BE2C (cell line): ENCODE data around the gene PKIB.
"Not testable (repeated sequence)": the region's sequence is repeated elsewhere in the genome, so short reads cannot be mapped to it uniquely, and the experiment has no call there.

Source experiments
- DNase-seq: peaks from one replicate; pipeline ENCODE4 v3.0.0-alpha.2; 2020
- H3K27me3 ChIP-seq: fragments of 250-450 bp; sonication (Bioruptor Pico); 2 replicates; pipeline ENCODE4 v1.5.1; 2020; ENCODE audit warnings: mild to moderate bottlenecking
- H3K36me3 ChIP-seq: fragments of 250-450 bp; sonication (Bioruptor Pico); 2 replicates; pipeline ENCODE4 v1.5.1; 2020; ENCODE audit warnings: mild to moderate bottlenecking
- H3K4me1 ChIP-seq: fragments of 250-450 bp; sonication (Bioruptor Pico); 2 replicates; pipeline ENCODE4 v1.5.1; 2020
- H3K4me3 ChIP-seq: 2 replicates; pipeline ENCODE4 v1.5.1; 2011; ENCODE audit warnings: low read depth, low read length
- H3K9me3 ChIP-seq: fragments of 250-450 bp; sonication (Bioruptor Pico); 2 replicates; pipeline ENCODE4 v1.5.1; 2020
- TF ChIP-seq, protein P1 (sequence below): IDR thresholded peaks from 2 replicates; pipeline ENCODE4 v1.5.1; 2012; ENCODE audit warnings: mild to moderate bottlenecking, low read depth, low read length

Gene PKIB

DNA sequence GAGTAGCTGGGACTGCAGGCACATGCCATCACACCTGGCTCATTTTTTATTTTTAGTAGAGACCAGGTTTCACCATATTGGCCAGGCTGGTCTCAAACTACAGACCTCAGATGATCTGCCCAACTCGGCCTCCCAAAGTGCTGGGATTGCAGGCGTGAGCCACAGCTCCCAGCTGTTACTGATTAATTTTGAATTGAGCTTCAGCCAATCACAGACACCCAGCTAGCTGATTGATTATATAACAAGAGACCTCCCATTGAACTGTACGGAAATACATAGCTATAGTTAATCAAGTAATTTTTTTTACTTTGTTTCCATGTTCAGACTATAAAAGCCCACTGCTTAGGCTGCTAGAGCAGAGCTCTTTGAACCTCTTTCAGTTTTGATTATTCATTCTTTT, 31.6 kb downstream of the PKIB start:
- no peaks in the 10 kb centered on the region for H3K9me3 ChIP-seq
- TF ChIP-seq, protein P1, sequence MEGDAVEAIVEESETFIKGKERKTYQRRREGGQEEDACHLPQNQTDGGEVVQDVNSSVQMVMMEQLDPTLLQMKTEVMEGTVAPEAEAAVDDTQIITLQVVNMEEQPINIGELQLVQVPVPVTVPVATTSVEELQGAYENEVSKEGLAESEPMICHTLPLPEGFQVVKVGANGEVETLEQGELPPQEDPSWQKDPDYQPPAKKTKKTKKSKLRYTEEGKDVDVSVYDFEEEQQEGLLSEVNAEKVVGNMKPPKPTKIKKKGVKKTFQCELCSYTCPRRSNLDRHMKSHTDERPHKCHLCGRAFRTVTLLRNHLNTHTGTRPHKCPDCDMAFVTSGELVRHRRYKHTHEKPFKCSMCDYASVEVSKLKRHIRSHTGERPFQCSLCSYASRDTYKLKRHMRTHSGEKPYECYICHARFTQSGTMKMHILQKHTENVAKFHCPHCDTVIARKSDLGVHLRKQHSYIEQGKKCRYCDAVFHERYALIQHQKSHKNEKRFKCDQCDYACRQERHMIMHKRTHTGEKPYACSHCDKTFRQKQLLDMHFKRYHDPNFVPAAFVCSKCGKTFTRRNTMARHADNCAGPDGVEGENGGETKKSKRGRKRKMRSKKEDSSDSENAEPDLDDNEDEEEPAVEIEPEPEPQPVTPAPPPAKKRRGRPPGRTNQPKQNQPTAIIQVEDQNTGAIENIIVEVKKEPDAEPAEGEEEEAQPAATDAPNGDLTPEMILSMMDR: no peak
- H3K36me3 ChIP-seq: no peaks in the 10 kb centered on the region
- H3K4me1 ChIP-seq: no peaks in the 10 kb centered on the region
- no peak for DNase-seq
- H3K27me3 ChIP-seq: no peaks in the 10 kb centered on the region
- no peak overlapping the region for H3K4me3 ChIP-seq

DNA sequence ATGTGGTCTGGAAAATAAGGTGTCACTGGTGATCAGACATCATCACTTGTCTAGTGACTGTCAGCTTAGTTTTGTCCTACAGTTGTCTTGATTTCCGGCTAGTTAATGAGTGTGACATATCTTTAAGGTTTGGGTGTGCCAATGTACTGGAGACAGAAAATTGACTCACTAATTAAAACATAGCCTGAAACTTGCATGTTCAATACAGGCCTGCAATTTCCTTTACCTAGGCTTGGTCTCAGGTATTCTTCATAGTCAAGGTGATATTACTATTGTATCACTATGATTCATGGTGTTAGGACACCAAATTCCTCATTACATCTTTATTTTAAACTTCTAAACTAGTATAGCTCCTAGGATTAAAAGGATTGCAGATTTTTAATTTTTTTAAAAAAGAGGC, 32.4 kb downstream of the PKIB start:
- not testable (repeated sequence) for H3K9me3 ChIP-seq, DNase-seq, H3K4me3 ChIP-seq, H3K27me3 ChIP-seq, H3K4me1 ChIP-seq, H3K36me3 ChIP-seq

DNA sequence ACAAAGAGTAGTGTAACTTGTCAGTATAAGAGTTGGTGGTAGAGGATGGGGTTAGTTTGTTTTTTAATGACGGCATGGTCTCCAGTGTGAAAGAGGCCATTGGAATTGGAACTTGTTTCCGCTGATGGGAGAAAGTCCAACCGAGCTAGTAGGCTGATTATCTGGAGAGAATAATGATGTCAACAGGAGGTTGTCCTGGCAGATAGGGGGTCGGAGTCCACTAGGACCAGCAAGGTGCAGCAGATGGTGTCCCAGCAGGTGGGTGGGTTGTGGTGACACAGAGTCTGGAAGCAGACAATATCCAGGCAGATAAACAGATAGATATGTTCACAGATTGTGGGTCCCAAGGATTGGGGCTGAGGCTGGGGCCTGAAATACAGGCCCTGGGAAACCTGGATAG, 35.1 kb downstream of the PKIB start:
- H3K36me3 ChIP-seq: no peaks in the 10 kb centered on the region
- TF ChIP-seq, protein P1: no peak
- H3K4me1 ChIP-seq: no peaks in the 10 kb centered on the region
- no peaks in the 10 kb centered on the region for H3K9me3 ChIP-seq
- H3K27me3 ChIP-seq: no peaks in the 10 kb centered on the region
- H3K4me3 ChIP-seq: no peak overlapping the region
- no peak for DNase-seq

DNA sequence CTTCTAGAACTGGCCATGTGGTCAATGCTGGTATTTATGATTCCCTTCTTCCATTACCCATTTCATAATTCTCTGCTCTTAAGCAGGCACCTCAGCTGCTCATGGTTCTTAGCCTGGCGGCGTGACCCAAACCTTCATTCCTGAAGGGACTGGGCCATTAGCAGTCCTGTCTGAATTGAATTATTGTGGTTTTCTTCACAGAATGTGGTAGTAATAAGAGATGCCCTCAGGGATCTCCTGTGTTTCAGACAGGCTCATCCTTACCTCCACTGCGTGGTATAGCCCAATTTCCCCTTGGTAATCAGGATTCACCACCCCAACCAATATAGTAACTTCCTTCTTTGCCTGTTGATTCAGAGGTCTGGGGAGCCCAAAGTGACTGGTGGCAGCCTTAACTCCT, 37.6 kb downstream of the PKIB start:
- H3K9me3 ChIP-seq: no peaks in the 10 kb centered on the region
- no peaks in the 10 kb centered on the region for H3K36me3 ChIP-seq
- H3K4me1 ChIP-seq: no peaks in the 10 kb centered on the region
- no peaks in the 10 kb centered on the region for H3K27me3 ChIP-seq
- DNase-seq: no peak
- TF ChIP-seq, protein P1: no peak
- no peak overlapping the region for H3K4me3 ChIP-seq

DNA sequence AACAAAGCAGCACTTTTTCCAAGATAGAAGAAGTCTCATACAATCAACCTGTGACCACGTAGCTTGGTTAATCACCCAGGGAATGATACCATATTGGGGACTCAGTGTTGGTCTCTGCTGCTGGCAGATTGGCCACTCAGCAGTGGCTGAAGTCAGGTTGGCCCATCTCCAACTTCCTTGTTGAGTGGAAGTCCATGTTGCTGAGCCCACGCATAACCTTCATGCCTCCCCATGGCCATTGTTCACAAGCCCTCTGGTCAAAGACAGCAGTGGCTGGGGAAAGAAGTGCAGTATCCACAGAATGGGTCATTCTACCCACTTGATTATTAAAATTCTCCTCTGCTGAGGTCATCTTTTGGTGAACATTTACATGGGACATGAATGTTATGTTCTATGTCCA, 38.5 kb downstream of the PKIB start:
- TF ChIP-seq, protein P1: no peak
- no peaks in the 10 kb centered on the region for H3K36me3 ChIP-seq
- H3K4me3 ChIP-seq: no peak overlapping the region
- H3K9me3 ChIP-seq: no peaks in the 10 kb centered on the region
- H3K4me1 ChIP-seq: no peaks in the 10 kb centered on the region
- H3K27me3 ChIP-seq: no peaks in the 10 kb centered on the region
- DNase-seq: no peak

DNA sequence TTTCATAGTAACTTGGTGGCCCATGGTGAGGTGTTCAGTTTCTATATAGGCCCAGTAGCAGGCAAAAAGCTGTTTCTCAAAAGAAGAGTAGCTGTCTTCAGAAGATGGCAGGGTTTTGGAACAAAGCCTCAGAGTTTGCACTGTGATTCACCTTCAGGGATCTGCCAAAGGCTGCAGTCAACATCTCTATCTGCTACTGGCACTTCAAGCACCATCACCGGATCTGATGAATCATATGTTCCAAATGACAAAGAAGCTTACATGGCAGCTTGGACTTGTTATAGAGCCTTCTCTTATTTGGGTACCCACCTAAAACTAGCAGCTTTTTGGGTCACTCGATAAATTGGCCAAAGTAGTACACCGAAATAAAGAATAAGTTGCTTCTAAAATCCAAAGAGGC, 39.5 kb downstream of the PKIB start:
- TF ChIP-seq, protein P1: no peak
- no peak for DNase-seq
- Histone ChIP-seq H3K4me3 (no peak overlapping the region), H3K27me3 (no peaks in the 10 kb centered on the region), H3K36me3 (no peaks in the 10 kb centered on the region), H3K4me1 (no peaks in the 10 kb centered on the region), H3K9me3 (no peaks in the 10 kb centered on the region)

DNA sequence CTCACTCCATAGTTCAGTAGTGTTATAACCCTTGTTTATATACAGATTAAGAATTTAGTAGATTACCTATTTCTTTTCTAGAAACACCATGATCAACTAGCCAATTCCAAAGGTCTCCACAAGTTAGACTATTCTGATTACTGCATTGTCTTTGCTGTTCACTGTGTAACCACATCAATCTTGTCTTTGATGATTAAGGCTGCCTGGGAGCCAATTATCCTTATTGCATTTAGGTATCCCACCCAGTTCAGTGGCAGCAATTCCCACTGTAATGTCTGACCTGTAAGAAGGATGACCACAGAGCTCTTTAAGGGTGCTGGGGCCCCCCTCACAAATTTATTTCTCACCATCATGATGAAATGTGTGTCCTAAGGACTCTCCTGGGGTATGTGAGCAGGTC, 40.2 kb downstream of the PKIB start:
- no peak for DNase-seq
- TF ChIP-seq, protein P1: no peak
- no peaks in the 10 kb centered on the region for H3K27me3 ChIP-seq
- H3K9me3 ChIP-seq: no peaks in the 10 kb centered on the region
- H3K36me3 ChIP-seq: no peaks in the 10 kb centered on the region
- H3K4me3 ChIP-seq: no peak overlapping the region
- H3K4me1 ChIP-seq: no peaks in the 10 kb centered on the region
